Caco-2 (cell line): ENCODE results near the gene MGAT4A. TPM values are rescaled to one million over a fixed set of nuclear protein-coding genes. Genes with fewer than 3 reads are reported as not detected.
A peak's percentile ranks its signal among the peaks of the same experiment; 100 is the strongest.

ENCODE experiments used
- BruUV-seq: library from RNA; stranded (reverse); fragments of 400-500 nt; replicated peaks from 2 replicates; lab custom pipeline; 2021; lab: Mats Ljungman, UMichigan
- CTCF ChIA-PET: fragments of 300-600 bp; sonication (Branson Sonifier 250); formaldehyde crosslinking; loops from one replicate; lab custom pipeline; 2022; ENCODE audit warnings: antibody characterized with exemption; lab: Charles Lee
- POLR2A ChIA-PET: fragments of 300-600 bp; sonication (Branson Sonifier 250); formaldehyde crosslinking; loops from one replicate; lab custom pipeline; 2022; ENCODE audit warnings: antibody characterized with exemption; lab: Charles Lee
- DNase-seq, 2 experiments: peaks; one replicate each; pipeline versions ENCODE4 v3.0.0 to v3.0.0-alpha.2; 2020 to 2022
- H3K27me3 ChIP-seq: replicated peaks from 2 replicates; pipeline ENCODE4 v1.6.0; 2011; ENCODE audit warnings: low read length; ENCODE audit not compliant: control insufficient read depth, insufficient read depth
- H3K36me3 ChIP-seq: 2 replicates; pipeline ENCODE4 v1.5.1; 2011; ENCODE audit warnings: low read length; ENCODE audit not compliant: control insufficient read depth, insufficient read depth
- H3K4me1 ChIP-seq: fragments of 250-450 bp; sonication (Bioruptor Pico); 2 replicates; pipeline ENCODE4 v1.5.1; 2020; ENCODE audit warnings: mild to moderate bottlenecking
- H3K4me3 ChIP-seq: 2 replicates; pipeline ENCODE4 v1.5.1; 2011; ENCODE audit warnings: low read depth, mild to moderate bottlenecking, control low read depth, low read length
- H3K9me3 ChIP-seq: fragments of 250-450 bp; sonication (Bioruptor Pico); 2 replicates; pipeline ENCODE4 v1.5.1; 2020; ENCODE audit warnings: mild to moderate bottlenecking, moderate library complexity
- H3K27ac Mint-ChIP-seq: one replicate; pipeline ENCODE4 v1.8.0; 2022; ENCODE audit warnings: mixed read lengths; ENCODE audit not compliant: unreplicated experiment
- H3K27me3 Mint-ChIP-seq: one replicate; pipeline ENCODE4 v1.8.0; 2022; ENCODE audit warnings: mixed read lengths; ENCODE audit not compliant: insufficient read depth, unreplicated experiment
- H3K36me3 Mint-ChIP-seq: one replicate; pipeline ENCODE4 v1.8.0; 2022; ENCODE audit warnings: mild to moderate bottlenecking, mixed read lengths; ENCODE audit not compliant: insufficient read depth, unreplicated experiment
- H3K4me1 Mint-ChIP-seq: one replicate; pipeline ENCODE4 v1.8.0; 2022; ENCODE audit warnings: low read depth, mixed read lengths; ENCODE audit not compliant: unreplicated experiment
- H3K4me3 Mint-ChIP-seq: one replicate; pipeline ENCODE4 v1.8.0; 2022; ENCODE audit warnings: mild to moderate bottlenecking, moderate library complexity, mixed read lengths; ENCODE audit not compliant: unreplicated experiment
- H3K9me3 Mint-ChIP-seq: one replicate; pipeline ENCODE4 v1.8.0; 2022; ENCODE audit warnings: mixed read lengths; ENCODE audit not compliant: unreplicated experiment
- intact Hi-C: fragments of 100-400 bp; cut with micrococcal nuclease; formaldehyde crosslinking; loops from one replicate; pipeline ENCODE4 v1.10.0; 2022; ENCODE audit not compliant: unreplicated experiment
- total RNA-seq: library from RNA; stranded (reverse); gene quantifications from 2 replicates; pipeline ENCODE4 v1.2.3, GENCODE V29; 2022
- TF ChIP-seq, protein P1 (sequence below), 2 experiments: fragments of 200-600 bp in 1 of 2; IDR thresholded peaks; 1 replicate in 1 of 2; 2 replicates in 1 of 2; pipeline versions ENCODE4 v1.5.1 to v1.8.0; 2011 to 2022; ENCODE audit warnings: antibody characterized with exemption in 1 of 2, control low read depth in 1 of 2, inconsistent platforms in 1 of 2, low read depth in 1 of 2, low read length in 1 of 2, mild to moderate bottlenecking in 1 of 2, moderate library complexity in 1 of 2; ENCODE audit not compliant: insufficient read depth in 1 of 2, severe bottlenecking in 1 of 2, unreplicated experiment in 1 of 2

The MGAT4A gene
- total RNA-seq, 1 experiment from 2014 or later: 63.7 TPM

DNA sequence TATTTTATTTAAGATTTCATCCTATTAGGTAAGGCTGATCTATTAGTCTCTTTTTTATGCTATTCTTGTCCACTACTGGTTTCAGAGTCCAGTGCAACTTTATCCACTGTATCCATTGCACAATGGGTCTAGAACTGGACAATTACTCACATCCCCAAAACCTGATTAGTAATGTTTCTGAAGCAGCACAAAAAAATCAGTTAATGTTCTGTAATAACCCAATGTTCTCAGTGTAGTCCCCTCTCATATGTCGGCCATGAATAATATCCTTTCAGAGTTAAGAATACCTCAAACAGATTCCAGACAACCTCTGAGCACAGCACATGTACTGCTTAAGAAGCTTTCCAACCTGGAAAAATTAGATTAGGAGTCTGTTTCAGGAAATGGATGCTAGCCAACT is 29.7 kb downstream of the MGAT4A start:
- no peaks in the 10 kb centered on the region for H3K27me3 ChIP-seq
- TF ChIP-seq, protein P1, sequence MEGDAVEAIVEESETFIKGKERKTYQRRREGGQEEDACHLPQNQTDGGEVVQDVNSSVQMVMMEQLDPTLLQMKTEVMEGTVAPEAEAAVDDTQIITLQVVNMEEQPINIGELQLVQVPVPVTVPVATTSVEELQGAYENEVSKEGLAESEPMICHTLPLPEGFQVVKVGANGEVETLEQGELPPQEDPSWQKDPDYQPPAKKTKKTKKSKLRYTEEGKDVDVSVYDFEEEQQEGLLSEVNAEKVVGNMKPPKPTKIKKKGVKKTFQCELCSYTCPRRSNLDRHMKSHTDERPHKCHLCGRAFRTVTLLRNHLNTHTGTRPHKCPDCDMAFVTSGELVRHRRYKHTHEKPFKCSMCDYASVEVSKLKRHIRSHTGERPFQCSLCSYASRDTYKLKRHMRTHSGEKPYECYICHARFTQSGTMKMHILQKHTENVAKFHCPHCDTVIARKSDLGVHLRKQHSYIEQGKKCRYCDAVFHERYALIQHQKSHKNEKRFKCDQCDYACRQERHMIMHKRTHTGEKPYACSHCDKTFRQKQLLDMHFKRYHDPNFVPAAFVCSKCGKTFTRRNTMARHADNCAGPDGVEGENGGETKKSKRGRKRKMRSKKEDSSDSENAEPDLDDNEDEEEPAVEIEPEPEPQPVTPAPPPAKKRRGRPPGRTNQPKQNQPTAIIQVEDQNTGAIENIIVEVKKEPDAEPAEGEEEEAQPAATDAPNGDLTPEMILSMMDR (IDR thresholded peaks at IDR 0.05; ENCODE audit: insufficient read depth in 1 of 2, low read depth in 1 of 2, low read length in 1 of 2, severe bottlenecking in 1 of 2, unreplicated experiment in 1 of 2): no peak
- H3K9me3 ChIP-seq: no peaks in the 10 kb centered on the region
- POLR2A ChIA-PET: interaction anchor here (0.6 kb wide), 1 partner anchor 842 kb away, joined by 3 read pairs; no protein-coding TSS in a partner anchor
- Mint-ChIP-seq H3K9me3 (peaks cover 10% of the 10 kb centered on the region), H3K4me1 (peaks cover 43% of the 10 kb centered on the region), H3K27ac (peak overlapping the region; percentile 93), H3K4me3 (no peak overlapping the region), H3K36me3 (peaks cover 17% of the 10 kb centered on the region), H3K27me3 (no peaks in the 10 kb centered on the region)
- H3K4me1 ChIP-seq: peaks cover 78% of the 10 kb centered on the region
- BruUV-seq: no TSS peak
- intact Hi-C loops: no loop called here
- no peaks in the 10 kb centered on the region for H3K36me3 ChIP-seq
- CTCF ChIA-PET: interaction anchor here (1.5 kb wide), 1 partner anchor 52 kb away, joined by 9 read pairs; no protein-coding TSS in a partner anchor
- no peak overlapping the region for H3K4me3 ChIP-seq
- DNase-seq: no peak

DNA sequence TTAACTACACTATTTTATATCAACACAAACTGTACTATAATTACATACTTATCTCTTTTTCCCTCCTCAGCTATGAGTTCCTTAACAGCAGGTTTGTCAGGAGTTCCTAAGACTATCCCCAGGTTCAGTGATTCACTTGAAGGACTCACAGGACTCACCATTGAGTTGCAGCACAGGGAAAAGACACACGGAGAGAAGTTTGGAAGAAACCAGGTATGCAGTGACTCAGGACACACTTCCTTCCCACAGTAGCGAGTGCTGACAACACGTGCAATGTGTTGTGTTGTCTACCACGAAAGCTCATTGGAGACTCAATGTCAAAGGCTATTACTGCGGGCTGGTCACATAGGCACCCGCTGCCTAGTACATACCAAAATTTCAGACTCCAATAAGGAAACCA is 32.0 kb downstream of the MGAT4A start:
- H3K27me3 ChIP-seq: no peaks in the 10 kb centered on the region
- H3K9me3 Mint-ChIP-seq: peaks cover 10% of the 10 kb centered on the region
- peak overlapping the region; percentile 4 for H3K4me3 Mint-ChIP-seq
- ChIA-PET CTCF (no interaction called here), POLR2A (no interaction called here)
- H3K36me3 ChIP-seq: no peaks in the 10 kb centered on the region
- H3K4me3 ChIP-seq: no peak overlapping the region
- H3K27me3 Mint-ChIP-seq: no peaks in the 10 kb centered on the region
- DNase-seq: no peak
- no TSS peak for BruUV-seq
- peak overlapping the region; percentile 14 for H3K27ac Mint-ChIP-seq
- H3K9me3 ChIP-seq: no peaks in the 10 kb centered on the region
- peaks cover 57% of the 10 kb centered on the region for H3K4me1 ChIP-seq
- peaks cover 9% of the 10 kb centered on the region for H3K36me3 Mint-ChIP-seq
- intact Hi-C loops: no loop called here
- TF ChIP-seq, protein P1 (IDR thresholded peaks at IDR 0.05; ENCODE audit: insufficient read depth in 1 of 2, low read depth in 1 of 2, low read length in 1 of 2, severe bottlenecking in 1 of 2, unreplicated experiment in 1 of 2): no peak
- peaks cover 36% of the 10 kb centered on the region for H3K4me1 Mint-ChIP-seq

DNA sequence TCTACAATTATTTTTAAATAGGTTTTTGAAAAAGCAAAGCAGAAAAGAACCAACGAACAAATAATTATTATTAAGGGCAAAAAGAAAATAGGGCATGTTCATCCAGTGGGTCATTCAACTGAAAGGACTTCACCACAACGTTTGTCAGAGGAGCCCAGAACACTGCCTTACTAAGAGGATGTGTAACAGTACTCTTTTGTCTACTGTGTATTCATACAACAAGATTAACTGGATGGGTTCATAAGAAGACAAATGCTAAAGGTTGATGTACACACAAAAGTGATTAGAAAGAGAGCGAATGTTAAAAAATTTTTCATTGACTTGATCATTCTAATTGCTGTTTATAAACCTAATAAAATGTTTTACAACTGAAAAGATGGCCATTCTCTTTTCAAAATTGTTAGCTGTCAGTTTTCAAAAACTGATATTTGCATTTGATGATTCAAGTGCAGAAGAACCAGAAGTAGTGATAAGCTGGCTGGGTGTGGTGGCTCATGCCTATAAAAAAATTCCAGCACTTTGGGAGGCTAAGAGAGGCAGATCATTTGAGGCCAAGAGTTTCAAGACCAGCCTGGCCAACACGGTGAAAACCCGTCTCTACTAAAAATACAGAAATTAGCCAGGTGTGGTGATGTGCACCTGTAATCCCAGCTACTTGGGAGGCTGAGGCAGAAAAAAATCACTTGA is 33.1 kb downstream of the MGAT4A start:
- no peaks in the 10 kb centered on the region for H3K36me3 ChIP-seq
- H3K9me3 ChIP-seq: no peaks in the 10 kb centered on the region
- ChIA-PET CTCF (interaction anchor here (0.7 kb wide), 1 partner anchor 33 kb away, joined by 3 read pairs; the partner anchor contains the start of gene MGAT4A), POLR2A (interaction anchor here (0.6 kb wide), 1 partner anchor 88 kb away, joined by 3 read pairs; no protein-coding TSS in a partner anchor)
- H3K4me1 Mint-ChIP-seq: peaks cover 28% of the 10 kb centered on the region
- no peak overlapping the region for H3K4me3 Mint-ChIP-seq
- H3K36me3 Mint-ChIP-seq: peaks cover 5% of the 10 kb centered on the region
- H3K27ac Mint-ChIP-seq: no peak overlapping the region
- TF ChIP-seq, protein P1 (IDR thresholded peaks at IDR 0.05; ENCODE audit: insufficient read depth in 1 of 2, low read depth in 1 of 2, low read length in 1 of 2, severe bottlenecking in 1 of 2, unreplicated experiment in 1 of 2): no peak
- H3K4me3 ChIP-seq: no peak overlapping the region
- H3K27me3 Mint-ChIP-seq: no peaks in the 10 kb centered on the region
- peaks cover 46% of the 10 kb centered on the region for H3K4me1 ChIP-seq
- BruUV-seq: no TSS peak
- no peak for DNase-seq
- H3K27me3 ChIP-seq: no peaks in the 10 kb centered on the region
- H3K9me3 Mint-ChIP-seq: peaks cover 10% of the 10 kb centered on the region
- intact Hi-C loops: no loop called here
